MCF 10A (cell line): ENCODE data around the gene WWOX. TPM values are rescaled to one million over a fixed set of nuclear protein-coding genes. Genes with fewer than 3 reads are reported as not detected.

Experiments
- BruUV-seq: library from RNA; stranded (reverse); fragments of 400-500 nt; replicated peaks from 2 replicates; lab custom pipeline; 2021; lab: Mats Ljungman, UMichigan
- CTCF ChIA-PET: fragments of 300-600 bp; sonication (Branson Sonifier 250); formaldehyde crosslinking; extraction: SDS; loops from one replicate; lab custom pipeline; 2021; ENCODE audit warnings: antibody characterized with exemption, inconsistent platforms; lab: Yijun Ruan, JAX
- POLR2A ChIA-PET: fragments of 300-600, 350-650 bp; sonication (Branson Sonifier 250); formaldehyde crosslinking; extraction: SDS; loops from one replicate; lab custom pipeline; 2020; ENCODE audit warnings: antibody characterized with exemption, inconsistent platforms; lab: Yijun Ruan, JAX
- DNase-seq: peaks from one replicate; pipeline ENCODE4 v3.0.0-alpha.2; 2018; ENCODE audit not compliant: unreplicated experiment
- H3K27ac Mint-ChIP-seq: one replicate; pipeline ENCODE4 v1.8.0; 2022; ENCODE audit warnings: mild to moderate bottlenecking, low read depth, mixed read lengths; ENCODE audit not compliant: unreplicated experiment
- H3K27me3 Mint-ChIP-seq: one replicate; pipeline ENCODE4 v1.8.0; 2022; ENCODE audit warnings: mixed read lengths; ENCODE audit not compliant: insufficient read depth, unreplicated experiment
- H3K36me3 Mint-ChIP-seq: one replicate; pipeline ENCODE4 v1.8.0; 2022; ENCODE audit warnings: mild to moderate bottlenecking, moderate library complexity, mixed read lengths; ENCODE audit not compliant: insufficient read depth, unreplicated experiment
- H3K4me1 Mint-ChIP-seq: one replicate; pipeline ENCODE4 v1.8.0; 2022; ENCODE audit warnings: mixed read lengths; ENCODE audit not compliant: insufficient read depth, unreplicated experiment
- H3K4me3 Mint-ChIP-seq: one replicate; pipeline ENCODE4 v1.8.0; 2022; ENCODE audit warnings: mild to moderate bottlenecking, moderate library complexity, mixed read lengths; ENCODE audit not compliant: unreplicated experiment
- H3K9me3 Mint-ChIP-seq: one replicate; pipeline ENCODE4 v1.8.0; 2022; ENCODE audit warnings: mixed read lengths; ENCODE audit not compliant: unreplicated experiment
- intact Hi-C: fragments of 100-400 bp; cut with micrococcal nuclease; formaldehyde crosslinking; loops from 2 replicates; pipeline ENCODE4 v1.14.1; 2022
- total RNA-seq: library from RNA; stranded (reverse); gene quantifications from 2 replicates; pipeline ENCODE4 v1.2.3, GENCODE V29; 2022
- TF ChIP-seq, protein P1 (sequence below): fragments of 200-600 bp; IDR thresholded peaks from one replicate; pipeline ENCODE4 v1.8.0; 2022; ENCODE audit warnings: antibody characterized with exemption, mild to moderate bottlenecking; ENCODE audit not compliant: unreplicated experiment

The WWOX gene
- total RNA-seq, 1 experiment from 2014 or later: 18.1 TPM

DNA sequence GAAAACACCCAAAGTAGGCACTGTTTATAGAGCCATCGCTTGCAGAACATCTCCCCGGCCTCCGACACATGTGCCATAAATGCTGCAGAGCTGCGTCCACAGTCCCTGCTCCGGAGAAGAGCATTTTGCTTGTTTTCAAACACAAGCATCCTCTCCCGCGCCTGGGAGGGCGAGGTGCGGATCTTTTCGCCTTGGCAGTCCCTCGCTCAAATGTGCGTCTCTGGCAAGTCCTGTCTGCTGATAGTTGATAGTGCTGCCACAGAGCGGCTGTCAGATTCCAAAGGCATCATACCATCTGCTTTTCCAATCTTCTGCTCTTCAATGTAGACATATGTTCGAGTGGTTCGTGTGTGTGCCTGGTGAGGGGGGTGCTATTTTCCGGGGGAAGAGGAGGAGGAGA, 897.3 kb downstream of the WWOX start:
- TF ChIP-seq, protein P1, sequence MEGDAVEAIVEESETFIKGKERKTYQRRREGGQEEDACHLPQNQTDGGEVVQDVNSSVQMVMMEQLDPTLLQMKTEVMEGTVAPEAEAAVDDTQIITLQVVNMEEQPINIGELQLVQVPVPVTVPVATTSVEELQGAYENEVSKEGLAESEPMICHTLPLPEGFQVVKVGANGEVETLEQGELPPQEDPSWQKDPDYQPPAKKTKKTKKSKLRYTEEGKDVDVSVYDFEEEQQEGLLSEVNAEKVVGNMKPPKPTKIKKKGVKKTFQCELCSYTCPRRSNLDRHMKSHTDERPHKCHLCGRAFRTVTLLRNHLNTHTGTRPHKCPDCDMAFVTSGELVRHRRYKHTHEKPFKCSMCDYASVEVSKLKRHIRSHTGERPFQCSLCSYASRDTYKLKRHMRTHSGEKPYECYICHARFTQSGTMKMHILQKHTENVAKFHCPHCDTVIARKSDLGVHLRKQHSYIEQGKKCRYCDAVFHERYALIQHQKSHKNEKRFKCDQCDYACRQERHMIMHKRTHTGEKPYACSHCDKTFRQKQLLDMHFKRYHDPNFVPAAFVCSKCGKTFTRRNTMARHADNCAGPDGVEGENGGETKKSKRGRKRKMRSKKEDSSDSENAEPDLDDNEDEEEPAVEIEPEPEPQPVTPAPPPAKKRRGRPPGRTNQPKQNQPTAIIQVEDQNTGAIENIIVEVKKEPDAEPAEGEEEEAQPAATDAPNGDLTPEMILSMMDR: no peak
- Mint-ChIP-seq H3K4me1 (no peaks in the 10 kb centered on the region), H3K27ac (no peak overlapping the region), H3K4me3 (no peak overlapping the region), H3K36me3 (no peaks in the 10 kb centered on the region), H3K27me3 (no peaks in the 10 kb centered on the region), H3K9me3 (no peaks in the 10 kb centered on the region)
- ChIA-PET CTCF (no interaction called here), POLR2A (no interaction called here)
- no peak for DNase-seq
- no TSS peak for BruUV-seq
- intact Hi-C loops: no loop called here

DNA sequence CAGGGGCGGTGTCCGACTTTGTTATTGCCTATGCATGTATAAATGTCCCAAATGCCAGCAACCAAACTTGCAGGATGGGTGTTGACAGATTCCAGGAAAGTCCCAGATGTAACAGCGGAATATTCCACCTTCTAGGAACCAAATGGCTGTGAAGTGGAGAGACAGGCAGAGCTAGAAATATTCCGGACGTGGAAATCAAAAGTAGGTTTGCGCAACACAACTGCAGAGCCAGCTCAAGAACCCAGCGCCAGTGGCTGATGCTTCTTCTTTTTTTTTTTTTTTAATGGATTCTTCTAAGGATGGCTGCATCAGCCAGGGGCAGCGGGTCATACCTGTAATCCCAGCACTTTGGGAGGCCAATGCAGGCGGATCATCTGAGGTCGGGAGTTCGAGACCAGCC, 899.4 kb downstream of the WWOX start:
- intact Hi-C loops: no loop called here
- no peak overlapping the region for H3K27ac Mint-ChIP-seq
- no peaks in the 10 kb centered on the region for H3K27me3 Mint-ChIP-seq
- no peaks in the 10 kb centered on the region for H3K9me3 Mint-ChIP-seq
- ChIA-PET POLR2A (no interaction called here), CTCF (no interaction called here)
- BruUV-seq: no TSS peak
- DNase-seq: no peak
- H3K36me3 Mint-ChIP-seq: no peaks in the 10 kb centered on the region
- TF ChIP-seq, protein P1: no peak
- H3K4me3 Mint-ChIP-seq: no peak overlapping the region
- H3K4me1 Mint-ChIP-seq: no peaks in the 10 kb centered on the region

DNA sequence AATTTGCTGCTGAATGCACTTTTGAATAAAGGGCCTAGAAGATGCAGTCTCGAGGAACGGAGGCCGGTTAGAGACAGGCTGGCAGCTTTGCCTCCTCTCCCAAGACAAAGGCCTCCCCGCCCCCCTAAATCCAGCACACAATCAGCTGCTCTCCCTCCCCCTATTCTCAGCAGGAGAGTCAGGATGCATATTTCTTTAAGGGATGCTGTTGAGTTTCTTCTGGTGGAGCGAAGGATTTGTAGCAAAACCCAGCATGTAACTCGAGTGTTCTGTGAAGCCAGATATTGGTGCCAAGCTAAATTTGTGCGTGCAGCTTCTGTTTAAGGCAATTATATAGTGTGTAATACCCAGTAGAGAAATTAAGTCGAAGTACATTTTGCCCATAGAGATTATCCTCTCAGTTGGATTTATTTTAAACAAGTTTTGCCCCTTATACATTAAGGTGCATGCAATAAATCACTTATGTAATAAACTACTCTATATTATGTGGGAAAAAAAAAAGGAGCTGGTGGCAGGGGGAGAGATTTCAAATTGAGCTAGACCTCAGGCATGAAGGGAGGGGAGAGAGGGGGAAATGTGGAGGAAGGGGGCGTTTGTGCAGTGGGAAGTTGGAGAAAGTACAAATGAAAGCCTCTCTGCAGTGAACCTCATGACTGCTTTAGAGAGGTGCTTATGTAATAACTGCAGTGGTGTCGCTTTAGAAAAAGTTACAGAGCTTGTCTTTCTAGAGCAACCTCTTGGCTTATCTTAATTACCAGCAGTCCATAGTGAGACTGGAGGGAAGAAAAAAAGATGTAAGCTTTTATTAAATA, 901.9 kb downstream of the WWOX start:
- DNase-seq: no peak
- Mint-ChIP-seq H3K9me3 (no peaks in the 10 kb centered on the region), H3K36me3 (no peaks in the 10 kb centered on the region), H3K4me3 (no peak overlapping the region), H3K27ac (no peak overlapping the region), H3K4me1 (no peaks in the 10 kb centered on the region), H3K27me3 (no peaks in the 10 kb centered on the region)
- intact Hi-C loops: no loop called here
- ChIA-PET POLR2A (interaction anchor here (0.6 to 1.0 kb wide), 3 partner anchors 13 to 992 kb away, joined by 3 read pairs; no protein-coding TSS in a partner anchor), CTCF (interaction anchor here (0.6 to 1.6 kb wide), 3 partner anchors 12 to 596 kb away, joined by 3 to 6 read pairs (median 4); no protein-coding TSS in a partner anchor)
- TF ChIP-seq, protein P1: no peak
- BruUV-seq: no TSS peak

DNA sequence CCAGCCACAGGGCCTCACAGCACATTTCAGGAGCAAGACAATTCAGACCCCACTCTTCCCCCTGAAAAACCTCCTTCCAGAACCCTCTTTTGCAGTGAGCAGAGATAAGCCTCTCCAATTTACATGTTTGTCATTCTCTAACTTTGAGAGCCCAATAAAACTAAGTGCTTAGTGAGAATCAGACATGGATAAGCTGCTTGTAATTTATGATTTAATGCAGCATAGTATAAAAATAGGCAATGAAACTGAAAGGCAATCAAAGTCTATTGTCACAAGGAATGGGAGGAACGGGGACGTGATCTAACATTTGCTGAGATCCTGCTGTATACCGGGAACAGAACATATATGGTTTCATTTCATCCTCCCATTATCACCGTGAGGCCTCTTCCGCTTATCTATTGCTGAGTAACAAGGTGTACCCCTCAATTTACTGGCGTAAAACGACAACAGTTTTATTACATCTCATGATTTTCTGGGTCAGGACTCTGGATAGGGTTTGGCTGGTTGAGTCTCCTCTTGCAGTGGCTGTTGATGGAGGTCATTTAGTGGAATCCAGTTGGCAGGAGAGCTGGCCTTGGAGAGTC, 903.7 kb downstream of the WWOX start:
- DNase-seq: no peak
- TF ChIP-seq, protein P1: no peak
- Mint-ChIP-seq H3K4me1 (no peaks in the 10 kb centered on the region), H3K4me3 (no peak overlapping the region), H3K36me3 (no peaks in the 10 kb centered on the region), H3K27ac (no peak overlapping the region), H3K9me3 (no peaks in the 10 kb centered on the region), H3K27me3 (no peaks in the 10 kb centered on the region)
- CTCF ChIA-PET: interaction anchor here (1.0 to 1.3 kb wide), 2 partner anchors 17 to 19 kb away, joined by 5 to 6 read pairs; no protein-coding TSS in a partner anchor
- POLR2A ChIA-PET: interaction anchor here (0.6 kb wide), 1 partner anchor 38 kb away, joined by 3 read pairs; no protein-coding TSS in a partner anchor
- intact Hi-C loops: no loop called here
- no TSS peak for BruUV-seq
